Mesodermal cell (in vitro differentiated cells): Measurements from ENCODE around the gene TNRC18.
"Not testable (repeated sequence)": the region's sequence is repeated elsewhere in the genome, so short reads cannot be mapped to it uniquely, and the experiment has no call there.

ENCODE experiments used
- H3K27ac ChIP-seq: 2 replicates; pipeline ENCODE4 v1.7.0; 2013; ENCODE audit warnings: mild to moderate bottlenecking, low read depth, low read length, moderate library complexity; ENCODE audit not compliant: severe bottlenecking
- H3K36me3 ChIP-seq: 2 replicates; pipeline ENCODE4 v1.7.1; 2013; ENCODE audit warnings: mild to moderate bottlenecking, low read length, moderate library complexity; ENCODE audit not compliant: control insufficient read depth, insufficient read depth
- H3K4me1 ChIP-seq: one replicate; pipeline ENCODE4 v1.7.1; 2013; ENCODE audit warnings: mild to moderate bottlenecking, low read length; ENCODE audit not compliant: insufficient read depth, control insufficient read depth, poor library complexity, severe bottlenecking
- H3K4me3 ChIP-seq: 2 replicates; pipeline ENCODE4 v1.7.0; 2013; ENCODE audit warnings: low read length, control low read depth, mild to moderate bottlenecking; ENCODE audit not compliant: insufficient read depth, poor library complexity, severe bottlenecking; ENCODE audit errors: extremely low read depth
- H3K9me3 ChIP-seq: 2 replicates; pipeline ENCODE4 v1.7.1; 2013; ENCODE audit warnings: mild to moderate bottlenecking, low read length, moderate library complexity; ENCODE audit not compliant: control insufficient read depth
- WGBS, 2 experiments: methylation state at CpG; one replicate each; pipeline ENCODE4 v1.1.5; 2013; ENCODE audit warnings: missing lambda C conversion rate in 2 of 2; ENCODE audit not compliant: insufficient coverage in 2 of 2; 5-methylcytosine and 5-hydroxymethylcytosine counted together

The TNRC18 gene

DNA sequence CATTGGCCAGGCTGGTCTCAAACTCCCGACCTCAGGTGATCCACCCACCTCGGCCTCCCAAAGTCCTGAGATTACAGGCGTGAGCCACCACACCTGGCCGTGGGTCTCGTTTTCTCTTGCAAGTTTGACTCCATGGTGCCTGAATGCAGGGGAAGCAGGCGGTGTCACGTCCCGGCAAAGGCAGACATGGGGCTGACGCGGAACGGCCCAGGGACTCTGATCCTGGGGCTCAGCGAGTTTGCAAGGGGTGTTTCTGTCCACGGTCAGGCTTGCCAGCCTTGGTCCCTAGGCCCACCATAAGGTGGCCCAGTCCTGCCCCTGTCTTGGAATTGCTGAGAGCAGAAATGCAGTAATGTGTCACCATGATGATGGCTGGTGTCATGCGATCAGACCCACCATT lies 147.5 kb downstream of the TNRC18 start:
- 95% methylated on average over 10 to 14 of the region's 14 CpGs for WGBS, 2 experiments

DNA sequence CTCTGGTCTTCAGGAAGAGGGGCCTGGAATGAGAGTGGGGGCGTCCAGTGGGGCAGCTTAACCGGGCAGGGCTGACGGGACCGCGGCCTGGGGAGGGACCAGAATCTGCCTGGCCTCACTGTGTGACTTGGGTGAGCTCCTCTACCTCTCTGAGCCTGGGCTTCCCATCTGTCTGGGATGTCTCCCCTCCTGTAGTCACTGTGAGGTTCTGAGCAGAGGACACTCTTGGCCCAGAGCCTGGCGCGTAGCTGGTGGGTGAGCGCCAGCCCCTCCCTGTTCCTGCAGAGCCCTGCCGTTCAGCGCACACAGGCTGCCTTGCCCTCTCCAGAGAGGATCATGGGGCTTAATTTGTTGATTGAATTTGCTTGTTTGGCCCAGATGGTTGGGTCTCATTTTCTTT lies 148.1 kb downstream of the TNRC18 start:
- not testable (repeated sequence) for H3K4me1 ChIP-seq, H3K4me3 ChIP-seq, H3K27ac ChIP-seq, H3K36me3 ChIP-seq, H3K9me3 ChIP-seq
- 92 to 100% methylated on average over 3 to 7 of the region's 10 CpGs for WGBS, 2 experiments

More for the DNA sequence above, 147.5 kb downstream of the TNRC18 start:
- H3K4me1 ChIP-seq, H3K36me3 ChIP-seq, H3K9me3 ChIP-seq, H3K4me3 ChIP-seq, H3K27ac ChIP-seq: not testable (repeated sequence)

DNA sequence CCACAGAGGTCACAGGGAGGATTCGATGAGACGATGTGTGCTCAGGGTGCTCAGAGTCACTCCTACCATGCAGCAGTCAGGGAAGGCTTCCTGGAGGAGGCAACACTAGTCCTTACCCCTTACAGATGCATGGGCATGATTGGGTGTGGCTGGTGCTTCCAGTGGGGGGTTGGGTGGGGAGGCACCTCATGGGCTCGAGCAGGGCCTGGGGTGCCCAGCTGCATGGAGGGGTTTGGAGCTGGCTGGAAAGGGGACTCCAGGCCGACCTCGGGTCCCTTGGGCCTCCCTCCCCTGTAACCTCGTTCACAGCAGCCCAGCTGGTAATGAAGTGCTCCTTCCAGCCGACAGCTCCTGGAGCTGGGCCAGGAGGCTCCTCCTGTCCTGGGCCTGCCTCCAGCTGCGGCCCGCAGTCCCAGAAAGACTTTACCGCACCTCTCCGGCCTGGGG lies 148.6 kb downstream of the TNRC18 start:
- WGBS, 2 experiments: 82 to 83% methylated on average over 3 to 5 of the region's 11 CpGs
- not testable (repeated sequence) for H3K4me3 ChIP-seq, H3K4me1 ChIP-seq, H3K9me3 ChIP-seq, H3K36me3 ChIP-seq, H3K27ac ChIP-seq

DNA sequence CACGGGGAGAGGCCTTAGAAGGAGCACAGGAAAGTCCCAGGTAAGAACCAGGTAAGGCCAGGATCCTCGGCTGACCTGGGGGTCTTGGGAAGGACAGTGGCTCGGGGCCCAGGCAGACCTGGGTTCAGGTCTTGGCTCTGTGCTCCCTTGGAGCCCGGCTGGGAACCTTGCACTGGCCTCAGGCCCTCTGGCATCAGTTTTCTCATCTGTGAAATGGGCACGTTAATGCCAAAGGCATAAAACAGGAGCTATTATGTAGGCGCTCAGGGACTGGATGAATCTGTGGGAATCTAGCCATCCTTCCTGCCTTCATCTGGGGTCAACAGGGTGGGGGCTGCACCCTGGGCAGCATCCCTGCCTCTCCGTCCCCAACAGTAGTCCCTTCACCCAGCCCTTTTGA lies 149.2 kb downstream of the TNRC18 start:
- WGBS, 2 experiments: 87 to 94% methylated on average over 5 to 7 of the region's 7 CpGs
- H3K4me3 ChIP-seq: no peak overlapping the region

DNA sequence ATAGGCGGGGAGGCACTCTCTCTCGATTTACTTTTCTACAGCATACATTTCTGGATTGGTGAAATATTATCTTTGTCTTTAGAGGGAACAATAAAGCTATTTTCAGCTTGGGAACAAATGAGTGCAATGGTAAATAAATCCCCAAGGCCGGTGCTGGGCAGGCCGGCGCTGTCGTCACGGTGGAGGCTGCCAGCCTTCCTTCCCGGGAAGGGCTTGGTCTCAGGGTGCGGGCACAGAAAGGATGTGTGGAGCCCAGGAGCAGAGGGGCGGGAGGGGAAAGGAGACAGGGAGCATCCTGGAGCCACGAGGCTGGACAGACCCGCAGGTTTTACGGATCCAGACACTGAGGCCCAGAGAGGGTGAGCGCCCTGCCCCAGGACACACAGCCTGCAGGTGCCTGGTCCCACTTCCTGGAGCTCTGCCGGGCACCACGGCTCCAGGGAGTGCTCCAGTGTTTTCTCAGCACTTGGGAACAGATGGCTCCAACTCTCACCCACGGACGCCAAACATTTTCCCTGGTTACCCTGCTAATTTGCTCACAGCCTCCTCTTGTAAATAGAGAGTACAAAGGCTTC lies 149.7 kb downstream of the TNRC18 start:
- not testable (repeated sequence) for H3K4me1 ChIP-seq, H3K9me3 ChIP-seq, H3K4me3 ChIP-seq, H3K27ac ChIP-seq, H3K36me3 ChIP-seq
- 85 to 86% methylated on average over 15 to 16 of the region's 18 CpGs for WGBS, 2 experiments

More for the DNA sequence above, 149.2 kb downstream of the TNRC18 start:
- no peaks in the 10 kb centered on the region for H3K4me1 ChIP-seq
- H3K36me3 ChIP-seq: no peaks in the 10 kb centered on the region
- H3K27ac ChIP-seq: no peak overlapping the region
- no peaks in the 10 kb centered on the region for H3K9me3 ChIP-seq

DNA sequence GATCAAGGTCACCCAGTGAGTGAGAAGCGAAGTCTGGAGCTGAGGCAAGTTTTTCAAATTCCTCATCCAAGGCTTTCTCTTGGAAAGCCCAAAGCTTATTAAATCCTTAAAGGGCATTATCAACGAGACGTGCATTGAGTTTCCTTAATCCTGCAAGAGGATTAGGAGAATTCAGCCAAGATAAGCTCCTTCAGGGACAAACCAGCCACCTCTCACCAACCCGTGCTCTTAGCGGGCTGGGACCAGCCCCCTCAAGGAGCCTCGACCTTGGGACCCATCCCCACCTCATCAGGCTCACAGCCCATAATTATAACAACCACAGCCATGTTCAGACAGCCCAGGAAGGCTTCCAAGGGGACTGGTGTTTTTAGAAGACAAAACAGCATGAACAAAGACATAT lies 152.8 kb downstream of the TNRC18 start:
- WGBS, 2 experiments: 30 to 67% methylated on average over 2 to 3 of the region's 6 CpGs
- Histone ChIP-seq H3K4me3 (no peak overlapping the region), H3K27ac (no peak overlapping the region), H3K4me1 (no peaks in the 10 kb centered on the region), H3K36me3 (no peaks in the 10 kb centered on the region), H3K9me3 (no peaks in the 10 kb centered on the region)

DNA sequence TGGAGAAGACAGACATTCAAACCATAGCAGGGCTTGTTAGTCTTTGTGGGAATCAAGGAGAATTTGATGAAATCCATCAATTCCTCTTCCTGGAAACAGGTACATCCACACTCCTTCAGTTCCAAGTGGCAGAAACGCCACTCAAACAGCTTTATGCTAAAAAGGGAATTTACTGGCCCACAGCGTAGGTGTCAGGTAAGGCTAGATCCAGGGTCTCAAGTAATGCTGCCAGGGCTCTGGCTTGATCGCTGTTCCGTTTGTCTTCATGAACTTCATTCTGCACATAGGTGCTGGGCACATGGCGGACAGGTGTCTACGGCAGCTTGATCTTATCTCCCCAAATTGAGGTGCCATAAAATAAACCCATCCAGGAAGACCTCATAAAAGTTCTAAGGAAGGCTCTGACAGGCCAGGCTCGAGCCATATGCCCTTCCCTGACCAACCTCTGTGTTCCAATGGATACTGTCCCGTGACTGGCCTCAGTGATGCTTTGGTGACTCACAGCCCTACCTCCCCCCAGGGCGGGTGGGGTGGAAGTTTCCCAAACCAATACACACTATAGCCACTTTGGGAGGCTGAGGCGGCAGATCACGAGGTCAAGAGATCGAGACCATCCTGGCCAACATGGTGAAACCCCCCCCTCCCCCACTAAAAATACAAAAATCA lies 153.5 kb downstream of the TNRC18 start:
- not testable (repeated sequence) for H3K9me3 ChIP-seq, H3K4me1 ChIP-seq, H3K4me3 ChIP-seq, H3K27ac ChIP-seq, H3K36me3 ChIP-seq
- 80 to 82% methylated on average over 6 to 7 of the region's 12 CpGs for WGBS, 2 experiments

DNA sequence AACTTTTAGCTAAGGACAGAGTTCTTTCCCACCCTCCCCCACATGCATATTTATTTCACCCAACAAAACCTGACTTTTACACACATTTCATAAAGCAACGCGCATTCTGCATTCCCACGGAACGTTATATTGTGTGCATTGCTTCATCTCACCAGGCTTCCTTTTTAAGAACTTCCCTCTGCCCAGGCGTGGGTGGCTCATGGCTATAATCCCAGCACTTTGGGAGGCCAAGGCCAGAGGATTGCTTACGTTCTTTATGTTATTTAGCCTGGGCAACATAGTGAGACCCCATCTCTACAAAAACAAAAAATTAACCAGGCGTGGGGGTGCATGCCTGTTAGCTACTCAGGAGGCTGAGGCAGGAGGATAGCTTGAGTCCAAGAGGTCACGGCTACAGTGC lies 155.8 kb downstream of the TNRC18 start:
- H3K4me1 ChIP-seq, H3K27ac ChIP-seq, H3K36me3 ChIP-seq, H3K4me3 ChIP-seq, H3K9me3 ChIP-seq: not testable (repeated sequence)
- WGBS, 2 experiments: 84 to 91% methylated on average over 7 of the region's 8 CpGs

DNA sequence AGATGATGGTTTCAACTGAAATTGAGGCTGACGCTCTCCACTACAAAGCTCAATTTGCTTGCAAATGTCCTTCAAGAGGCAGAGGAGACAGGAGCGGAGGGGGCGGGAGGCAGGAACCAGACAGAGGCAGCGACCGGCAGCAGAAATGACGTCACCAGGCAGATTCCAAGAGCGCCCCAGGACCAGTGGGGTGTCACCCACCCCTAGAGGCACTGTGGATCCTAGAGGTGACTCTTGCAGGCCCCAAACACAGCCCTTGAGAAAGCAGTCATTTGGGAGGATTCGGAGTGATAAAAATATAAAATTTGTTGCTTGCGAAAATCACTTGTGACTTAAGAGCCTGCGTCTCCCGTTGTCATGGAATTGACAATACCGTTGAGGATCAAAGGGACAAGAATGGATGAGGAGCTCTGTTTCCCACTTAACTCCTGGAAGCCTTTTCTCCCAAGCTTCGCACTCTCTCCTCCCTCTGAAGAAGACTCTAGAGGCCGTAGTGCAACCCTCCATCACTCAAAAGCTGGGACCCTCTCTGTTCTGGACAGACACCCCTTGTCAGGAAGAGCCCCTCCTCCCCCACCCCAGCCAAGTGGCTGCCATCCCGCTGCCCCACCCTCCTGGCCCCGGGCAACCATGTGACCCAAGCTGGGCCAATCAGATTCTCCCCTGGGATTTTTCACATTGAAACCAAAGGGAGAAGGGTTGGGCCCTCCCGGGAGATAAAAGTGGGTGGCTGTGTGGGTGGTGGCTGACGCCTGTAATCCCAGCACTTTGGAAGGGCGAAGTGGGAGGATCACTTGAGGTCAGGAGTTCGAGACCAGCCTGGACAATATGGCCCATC lies 157.2 kb downstream of the TNRC18 start:
- 57 to 58% methylated on average over 15 to 16 of the region's 20 CpGs for WGBS, 2 experiments
- Histone ChIP-seq H3K27ac (no peak overlapping the region), H3K4me3 (no peak overlapping the region), H3K9me3 (no peaks in the 10 kb centered on the region), H3K36me3 (no peaks in the 10 kb centered on the region), H3K4me1 (no peaks in the 10 kb centered on the region)

DNA sequence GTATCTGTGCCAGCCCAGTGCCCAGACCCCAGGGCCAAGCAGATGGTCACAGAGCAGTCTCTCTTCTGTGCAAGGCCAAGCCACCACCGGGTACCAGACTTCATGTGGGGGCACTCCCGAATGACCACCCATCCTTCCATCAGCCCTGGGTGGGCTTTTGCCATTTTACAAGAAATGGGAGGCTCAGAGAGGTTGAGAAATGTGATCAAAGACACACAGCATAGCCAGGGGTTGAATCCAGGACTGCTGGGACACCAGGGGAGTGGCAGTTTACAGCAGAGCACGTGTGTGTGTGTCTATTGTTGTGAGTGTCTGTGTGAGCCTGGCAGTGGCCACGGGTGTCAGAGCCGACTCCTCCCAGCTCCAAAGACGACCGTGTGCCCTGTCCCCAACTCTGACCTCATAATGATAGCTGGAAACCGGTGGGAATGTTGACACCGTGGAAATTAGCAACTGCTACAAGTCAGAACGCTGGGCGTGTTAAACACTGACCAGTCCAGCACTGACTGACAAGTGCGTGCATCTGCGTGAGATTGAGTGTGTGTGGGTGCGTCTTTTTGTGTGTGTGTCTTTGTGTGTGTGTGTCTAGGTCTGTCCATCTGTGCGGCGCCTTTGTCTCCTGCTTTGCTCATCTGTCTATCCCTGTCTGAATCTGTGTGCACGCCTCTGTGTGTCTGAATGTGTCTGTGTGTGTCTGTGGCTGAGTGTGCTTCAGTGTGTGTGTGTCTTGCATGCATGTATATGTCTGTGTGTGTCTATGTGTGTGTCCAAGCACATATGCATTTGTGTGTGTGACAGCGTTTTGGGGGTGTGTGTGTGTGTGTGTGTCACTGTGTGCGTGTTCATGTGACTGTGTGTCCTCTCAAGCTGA lies 158.1 kb downstream of the TNRC18 start:
- no peaks in the 10 kb centered on the region for H3K9me3 ChIP-seq
- H3K4me3 ChIP-seq: no peak overlapping the region
- H3K27ac ChIP-seq: no peak overlapping the region

More for the DNA sequence above, 158.1 kb downstream of the TNRC18 start:
- 73 to 86% methylated on average over 15 to 17 of the region's 19 CpGs for WGBS, 2 experiments
- no peaks in the 10 kb centered on the region for H3K4me1 ChIP-seq
- no peaks in the 10 kb centered on the region for H3K36me3 ChIP-seq
